ENCODE results near the gene MACC1. TPM values are rescaled to one million over a fixed set of nuclear protein-coding genes. Genes with fewer than 3 reads are reported as not detected.
A peak's percentile ranks its signal among the peaks of the same experiment; 100 is the strongest.

The MACC1 gene
- total and polyA plus RNA-seq, 2 donors (not counting 1 experiment from before 2014, with no cell fraction given) = 0.92 to 6.2 TPM

- WGBS (ENCODE audit: insufficient coverage) = no CpG with 5 or more reads among the region's 3 CpGs
- Mint-ChIP-seq H3K4me1 (peaks cover 55% of the 10 kb centered on the region), H3K27ac (peak overlapping the region; percentile 94), H3K9me3 (ENCODE audit: insufficient read depth) (no peaks in the 10 kb centered on the region), H3K27me3 (no peaks in the 10 kb centered on the region), H3K4me3 (peak overlapping the region; percentile 80)
- Histone ChIP-seq H3K4me3 (ENCODE audit: control extremely low read depth in 1 of 5, extremely low read depth in 1 of 5, insufficient read depth in 1 of 5, low read depth in 2 of 5, low read length in 4 of 5) (peak overlapping the region; percentile 12 to 55 (median 21)), H3K4me2 (replicated peaks; ENCODE audit: low read depth, low read length, poor library complexity, severe bottlenecking) (peak overlapping the region; percentile 83), H4K20me1 (ENCODE audit: control insufficient read depth, insufficient read depth, low read length, poor library complexity, severe bottlenecking) (no peaks in the 10 kb centered on the region), H3K27me3 (replicated peaks in 1 of 4; ENCODE audit: control extremely low read depth in 1 of 4, control insufficient read depth in 3 of 4, insufficient read depth in 4 of 4, low read length in 3 of 4) (no peaks in the 10 kb centered on the region), H3K9ac (ENCODE audit: low read length) (peak overlapping the region; percentile 54), H3K4me1 (ENCODE audit: control insufficient read depth in 2 of 2, insufficient read depth in 2 of 2, low read length in 2 of 2) (peaks cover 45 to 51% of the 10 kb centered on the region in 2 donors), H2AFZ (ENCODE audit: insufficient read depth, low read depth, low read length, poor library complexity, severe bottlenecking) (peak overlapping the region; percentile 30), H3K36me3 (replicated peaks in 1 of 2; ENCODE audit: control extremely low read depth in 1 of 2, control insufficient read depth in 1 of 2, extremely low read depth in 1 of 2, insufficient read depth in 2 of 2, low read length in 1 of 2) (no peaks in the 10 kb centered on the region), H3K9me3 (ENCODE audit: control extremely low read depth in 1 of 3, control insufficient read depth in 2 of 3, insufficient read depth in 1 of 3, low read length in 2 of 3) (no peaks in the 10 kb centered on the region), H3K79me2 (ENCODE audit: control insufficient read depth, insufficient read depth, low read length) (peaks cover 15% of the 10 kb centered on the region), H3K27ac (ENCODE audit: low read length in 2 of 2) (peak overlapping the region; percentile 88)
- intact Hi-C loops (cut with micrococcal nuclease) = loop anchor here (1.0 to 2.0 kb wide), 3 partner anchors 18 to 512 kb away; partner anchors contain the start of gene POLR1F
- ChIA-PET POLR2A (interaction anchor here (0.6 to 1.9 kb wide), 4 partner anchors 18 to 107 kb away, joined by 3 to 8 read pairs (median 4); no protein-coding TSS in a partner anchor), CTCF (interaction anchor here (0.8 to 5.9 kb wide), 13 partner anchors 17 to 110 kb away, joined by 3 to 31 read pairs (median 5); partner anchors contain the start of gene ITGB8)
- no peak for DNase-seq
- peak; percentile 1 for ATAC-seq (ENCODE audit: low read depth)
- no peak for TF ChIP-seq EZH2 (IDR thresholded peaks at IDR 0.05; ENCODE audit: borderline replicate concordance, insufficient read depth, low read depth, low read length, poor library complexity, severe bottlenecking)
- TF ChIP-seq CTCF (IDR thresholded peaks at IDR 0.05) = no peak
These were observed 3.1 kb upstream of the MACC1 start for GRCh38 chr7:20220293-20220761.
